ENCODE results near the gene ADCY4.

GRCh38 chr14:24312736-24313507, 21.9 kb downstream of the ADCY4 start:
- TF ChIP-seq CTCF (conservative IDR thresholded peaks at IDR 0.05; ENCODE audit: low read length) (no peak), EZH2phosphoT487 (IDR thresholded peaks at IDR 0.05; ENCODE audit: borderline replicate concordance, low read depth, low read length) (no peak)
